Breast epithelium (tissue), 4 donors: Measurements from ENCODE around the gene COL7A1. TPM values are rescaled to one million over a fixed set of nuclear protein-coding genes. Genes with fewer than 3 reads are reported as not detected.

Source experiments
- DNase-seq, 2 donors: peaks; one replicate each; pipeline ENCODE4 v3.0.0-alpha.2; 2019; ENCODE audit warnings: low spot score in 2 of 2
- H3K27ac ChIP-seq, 2 donors: fragments of 200-600 bp; sonication (generic) in 1 of 2; one replicate each; pipeline ENCODE4 v1.5.1; 2016 to 2019; ENCODE audit warnings: mild to moderate bottlenecking in 1 of 2
- H3K27me3 ChIP-seq, 2 donors: fragments of 200-600 bp; sonication (generic) in 1 of 2; one replicate each; pipeline versions ENCODE4 v1.5.1 to v1.6.0; 2017 to 2019; ENCODE audit warnings: control low read depth in 1 of 2, mild to moderate bottlenecking in 1 of 2
- H3K36me3 ChIP-seq: fragments of 200-600 bp; one replicate; pipeline ENCODE4 v1.5.1; 2019
- H3K4me1 ChIP-seq, 2 donors: fragments of 200-600 bp; sonication (generic); one replicate each; pipeline ENCODE4 v1.5.1; 2016 to 2019; ENCODE audit warnings: control low read depth in 1 of 2
- H3K4me3 ChIP-seq, 3 donors: fragments of 200-600 bp; sonication (generic); 1 replicate in 2 of 3; 2 replicates in 1 of 3; pipeline ENCODE4 v1.5.1; 2016 to 2019; ENCODE audit warnings: mild to moderate bottlenecking in 3 of 3, moderate library complexity in 2 of 3
- H3K9me3 ChIP-seq, 2 donors: fragments of 200-600 bp; sonication (generic) in 1 of 2; one replicate each; pipeline ENCODE4 v1.5.1; 2016 to 2019; ENCODE audit warnings: control low read depth in 1 of 2
- CTCF ChIP-seq, 3 donors: fragments of 450-650 bp; IDR thresholded peaks; one replicate each; pipeline ENCODE4 v1.5.1; 2016 to 2017; ENCODE audit warnings: antibody characterized with exemption in 3 of 3, mild to moderate bottlenecking in 3 of 3, moderate library complexity in 3 of 3
- POLR2A ChIP-seq: fragments of 450-650 bp; IDR thresholded peaks from one replicate; pipeline ENCODE4 v1.6.1; 2016; ENCODE audit warnings: antibody characterized with exemption, mild to moderate bottlenecking, moderate library complexity
- POLR2AphosphoS5 ChIP-seq, 3 donors: sonication (generic); formaldehyde crosslinking; IDR thresholded peaks; one replicate each; pipeline ENCODE4 v1.6.1; 2017; ENCODE audit warnings: antibody characterized with exemption in 3 of 3
- intact Hi-C: fragments of 100-400 bp; cut with DNase I; formaldehyde crosslinking; loops from one replicate; pipeline ENCODE4 v1.15.1; 2023; ENCODE audit warnings: low total_unique reads
- total RNA-seq, 3 donors: library from RNA; depleted of rRNA; stranded (reverse); fragments of >200 nt; gene quantifications; one replicate each; pipeline ENCODE4 v1.1.0, GENCODE V29; 2016

Gene COL7A1
- total RNA-seq, 3 donors from 2014 or later = 0.48 to 18.6 (median 12.5) TPM

GRCh38 chr3:48576647-48577046 is 18.5 kb downstream of the COL7A1 start:
- TF ChIP-seq POLR2AphosphoS5 (IDR thresholded peaks at IDR 0.05) (no peak), CTCF (IDR thresholded peaks at IDR 0.05) (no peak), POLR2A (no peak)
- H3K9me3 ChIP-seq = no peaks in the 10 kb centered on the region
- H3K4me1 ChIP-seq = no peaks in the 10 kb centered on the region
- no peak overlapping the region for H3K4me3 ChIP-seq
- intact Hi-C loops = no loop called here
- no peak for DNase-seq
- no peaks in the 10 kb centered on the region for H3K27me3 ChIP-seq
- H3K27ac ChIP-seq = no peak overlapping the region
- H3K36me3 ChIP-seq = no peaks in the 10 kb centered on the region

GRCh38 chr3:48575366-48575765 is 19.8 kb downstream of the COL7A1 start:
- H3K9me3 ChIP-seq = no peaks in the 10 kb centered on the region
- no peaks in the 10 kb centered on the region for H3K27me3 ChIP-seq
- H3K4me3 ChIP-seq = no peak overlapping the region
- H3K4me1 ChIP-seq = no peaks in the 10 kb centered on the region
- no peak for DNase-seq
- no peak for TF ChIP-seq CTCF (IDR thresholded peaks at IDR 0.05)
- no peak for TF ChIP-seq POLR2AphosphoS5 (IDR thresholded peaks at IDR 0.05)
- TF ChIP-seq POLR2A = no peak
- intact Hi-C loops = no loop called here
- H3K27ac ChIP-seq = no peak overlapping the region
- H3K36me3 ChIP-seq = no peaks in the 10 kb centered on the region

GRCh38 chr3:48573973-48574585 is 21.1 kb downstream of the COL7A1 start:
- H3K27ac ChIP-seq = no peak overlapping the region
- intact Hi-C loops = no loop called here
- TF ChIP-seq POLR2AphosphoS5 (IDR thresholded peaks at IDR 0.05) (no peak), POLR2A (no peak), CTCF (IDR thresholded peaks at IDR 0.05) (no peak)

GRCh38 chr3:48572517-48572916 is 22.6 kb downstream of the COL7A1 start:
- H3K9me3 ChIP-seq = no peaks in the 10 kb centered on the region
- no peaks in the 10 kb centered on the region for H3K27me3 ChIP-seq
- DNase-seq = no peak
- no peaks in the 10 kb centered on the region for H3K4me1 ChIP-seq
- no peak overlapping the region for H3K27ac ChIP-seq
- intact Hi-C loops = no loop called here
- no peak for TF ChIP-seq POLR2AphosphoS5 (IDR thresholded peaks at IDR 0.05)
- no peak for TF ChIP-seq POLR2A
- no peak for TF ChIP-seq CTCF (IDR thresholded peaks at IDR 0.05)
- no peak overlapping the region for H3K4me3 ChIP-seq
- H3K36me3 ChIP-seq = no peaks in the 10 kb centered on the region

More at GRCh38 chr3:48573973-48574585, 21.1 kb downstream of the COL7A1 start:
- Histone ChIP-seq H3K9me3 (no peaks in the 10 kb centered on the region), H3K27me3 (no peaks in the 10 kb centered on the region), H3K4me3 (no peak overlapping the region), H3K4me1 (no peaks in the 10 kb centered on the region), H3K36me3 (no peaks in the 10 kb centered on the region)
- DNase-seq = no peak

- TF ChIP-seq POLR2A (no peak), CTCF (IDR thresholded peaks at IDR 0.05) (no peak), POLR2AphosphoS5 (IDR thresholded peaks at IDR 0.05) (no peak)
- intact Hi-C loops = no loop called here
- H3K36me3 ChIP-seq = no peaks in the 10 kb centered on the region
- H3K27ac ChIP-seq = no peak overlapping the region
- H3K4me3 ChIP-seq = no peak overlapping the region
- H3K9me3 ChIP-seq = no peaks in the 10 kb centered on the region
- DNase-seq = no peak
- H3K27me3 ChIP-seq = no peaks in the 10 kb centered on the region
- no peaks in the 10 kb centered on the region for H3K4me1 ChIP-seq
These were observed 23.2 kb downstream of the COL7A1 start for GRCh38 chr3:48571938-48572337.
